ENCODE results near the gene NR3C1. TPM values are rescaled to one million over a fixed set of nuclear protein-coding genes. Genes with fewer than 3 reads are reported as not detected.

Gene NR3C1
- total RNA-seq, 2 donors from 2014 or later = 9.5 to 20.5 TPM

GRCh38 chr5:143249851-143250250, 153.6 kb downstream of the NR3C1 start:
- Mint-ChIP-seq H3K9me3 (peaks cover 8% of the 10 kb centered on the region), H3K27ac (no peak overlapping the region), H3K4me3 (no peak overlapping the region), H3K4me1 (peaks cover 6% of the 10 kb centered on the region), H3K27me3 (ENCODE audit: insufficient read depth) (no peaks in the 10 kb centered on the region), H3K36me3 (ENCODE audit: low read depth) (no peaks in the 10 kb centered on the region)
- 91 to 100% methylated on average over 2 of the region's 2 CpGs for WGBS, 2 experiments (ENCODE audit: insufficient coverage in 1 of 2, insufficient read length in 1 of 2)
- no peak for DNase-seq
- TF ChIP-seq CTCF (conservative IDR thresholded peaks at IDR 0.05) = no peak
- no peaks in the 10 kb centered on the region for H3K36me3 ChIP-seq (ENCODE audit: control insufficient read depth, insufficient read depth, low read length)
- H3K27me3 ChIP-seq (ENCODE audit: control insufficient read depth, insufficient read depth, low read length, poor library complexity, severe bottlenecking) = no peaks in the 10 kb centered on the region
- H3K9me3 ChIP-seq (ENCODE audit: control insufficient read depth, low read length) = peaks cover 8% of the 10 kb centered on the region
- no peak overlapping the region for H3K9ac ChIP-seq (ENCODE audit: extremely low read depth, low read length, poor library complexity, severe bottlenecking)
- no peak overlapping the region for H3K27ac ChIP-seq (ENCODE audit: low read depth, low read length)
- peaks cover 5% of the 10 kb centered on the region for H3K4me1 ChIP-seq (ENCODE audit: control insufficient read depth, insufficient read depth, low read length)
- no peak overlapping the region for H3K4me3 ChIP-seq (ENCODE audit: low read length)

- TF ChIP-seq CTCF (conservative IDR thresholded peaks at IDR 0.05) = no peak
- no peak overlapping the region for H3K27ac ChIP-seq (ENCODE audit: low read depth, low read length)
- peaks cover 12% of the 10 kb centered on the region for H3K9me3 ChIP-seq (ENCODE audit: control insufficient read depth, low read length)
- H3K27me3 Mint-ChIP-seq (ENCODE audit: insufficient read depth) = no peaks in the 10 kb centered on the region
- H3K27ac Mint-ChIP-seq = no peak overlapping the region
- H3K4me3 ChIP-seq (ENCODE audit: low read length) = no peak overlapping the region
- 90% methylated on average over 3 of the region's 3 CpGs; no CpG with 5 or more reads in 1 of the 2 experiments for WGBS, 2 experiments (ENCODE audit: insufficient coverage in 1 of 2, insufficient read length in 1 of 2)
- H3K36me3 ChIP-seq (ENCODE audit: control insufficient read depth, insufficient read depth, low read length) = no peaks in the 10 kb centered on the region
- H3K36me3 Mint-ChIP-seq (ENCODE audit: low read depth) = no peaks in the 10 kb centered on the region
- H3K9me3 Mint-ChIP-seq = peaks cover 12% of the 10 kb centered on the region
- peaks cover 12% of the 10 kb centered on the region for H3K4me1 Mint-ChIP-seq
- no peak for DNase-seq
- no peaks in the 10 kb centered on the region for H3K27me3 ChIP-seq (ENCODE audit: control insufficient read depth, insufficient read depth, low read length, poor library complexity, severe bottlenecking)
- no peak overlapping the region for H3K4me3 Mint-ChIP-seq
- peaks cover 5% of the 10 kb centered on the region for H3K4me1 ChIP-seq (ENCODE audit: control insufficient read depth, insufficient read depth, low read length)
- no peak overlapping the region for H3K9ac ChIP-seq (ENCODE audit: extremely low read depth, low read length, poor library complexity, severe bottlenecking)
These were observed 154.5 kb downstream of the NR3C1 start for GRCh38 chr5:143248822-143249579.

GRCh38 chr5:143248391-143248790, 155.1 kb downstream of the NR3C1 start:
- no peak overlapping the region for H3K27ac Mint-ChIP-seq
- H3K27ac ChIP-seq (ENCODE audit: low read depth, low read length) = no peak overlapping the region
- DNase-seq = no peak
- no peaks in the 10 kb centered on the region for H3K27me3 Mint-ChIP-seq (ENCODE audit: insufficient read depth)
- no peak for TF ChIP-seq CTCF (conservative IDR thresholded peaks at IDR 0.05)
- H3K4me3 Mint-ChIP-seq = no peak overlapping the region
- peaks cover 13% of the 10 kb centered on the region for H3K4me1 Mint-ChIP-seq
- H3K4me3 ChIP-seq (ENCODE audit: low read length) = no peak overlapping the region
- no peaks in the 10 kb centered on the region for H3K36me3 ChIP-seq (ENCODE audit: control insufficient read depth, insufficient read depth, low read length)
- H3K9me3 Mint-ChIP-seq = peaks cover 12% of the 10 kb centered on the region
- 97% methylated on average over 3 of the region's 3 CpGs; no CpG with 5 or more reads in 1 of the 2 experiments for WGBS, 2 experiments (ENCODE audit: insufficient coverage in 1 of 2, insufficient read length in 1 of 2)
- H3K4me1 ChIP-seq (ENCODE audit: control insufficient read depth, insufficient read depth, low read length) = peaks cover 5% of the 10 kb centered on the region
- no peaks in the 10 kb centered on the region for H3K27me3 ChIP-seq (ENCODE audit: control insufficient read depth, insufficient read depth, low read length, poor library complexity, severe bottlenecking)
- H3K36me3 Mint-ChIP-seq (ENCODE audit: low read depth) = no peaks in the 10 kb centered on the region
- peaks cover 12% of the 10 kb centered on the region for H3K9me3 ChIP-seq (ENCODE audit: control insufficient read depth, low read length)
- H3K9ac ChIP-seq (ENCODE audit: extremely low read depth, low read length, poor library complexity, severe bottlenecking) = no peak overlapping the region

Measured in endodermal cell (in vitro differentiated cells).